SK-N-SH treated with all-trans-retinoic acid at 6 μM for 48 hours (cell line): ENCODE results near the gene DGCR2.

ENCODE experiments used
- ATAC-seq: fragments of 200-7000 bp; cut with Tn5 transposase; 3 replicates; pipeline ENCODE4 v1.9.1; 2020; ENCODE audit warnings: mild to moderate bottlenecking, moderate library complexity
- ARNTL ChIP-seq: fragments of 450-650 bp; formaldehyde crosslinking; IDR thresholded peaks from 2 replicates; pipeline ENCODE4 v1.5.0; 2020; ENCODE audit warnings: low read depth, mild to moderate bottlenecking, moderate library complexity, borderline replicate concordance
- CSDC2 ChIP-seq: fragments of 250-450 bp; sonication (Bioruptor Pico); IDR thresholded peaks from 2 replicates; pipeline ENCODE4 v1.5.0; 2020; ENCODE audit warnings: mild to moderate bottlenecking, moderate library complexity
- ESRRG ChIP-seq: fragments of 250-450 bp; sonication (Bioruptor Pico); IDR thresholded peaks from 2 replicates; pipeline ENCODE4 v1.6.1; 2021; ENCODE audit warnings: mild to moderate bottlenecking
- GLIS3 ChIP-seq: fragments of 250-450 bp; sonication (Bioruptor Pico); IDR thresholded peaks from 2 replicates; pipeline ENCODE4 v1.5.0; 2020; ENCODE audit warnings: mild to moderate bottlenecking, moderate library complexity
- ISL1 ChIP-seq: fragments of 250-450 bp; sonication (Bioruptor Pico); IDR thresholded peaks from 2 replicates; pipeline ENCODE4 v2.1.2; 2022; ENCODE audit warnings: mild to moderate bottlenecking, moderate library complexity
- OSR1 ChIP-seq: fragments of 250-450 bp; sonication (Bioruptor Pico); IDR thresholded peaks from 2 replicates; pipeline ENCODE4 v1.8.0; 2022; ENCODE audit warnings: moderate library complexity, mild to moderate bottlenecking, inconsistent platforms
- PPARA ChIP-seq: fragments of 250-450 bp; sonication (Bioruptor Pico); IDR thresholded peaks from 2 replicates; pipeline ENCODE4 v1.5.0; 2020; ENCODE audit warnings: mild to moderate bottlenecking, borderline replicate concordance
- TCF4 ChIP-seq: fragments of 250-450 bp; sonication (Bioruptor Pico); IDR thresholded peaks from 2 replicates; pipeline ENCODE4 v1.8.0; 2021; ENCODE audit warnings: mild to moderate bottlenecking, moderate library complexity, borderline replicate concordance
- ZC3H10 ChIP-seq: fragments of 250-450 bp; sonication (Bioruptor Pico); IDR thresholded peaks from 2 replicates; pipeline ENCODE4 v1.5.1; 2021; ENCODE audit warnings: mild to moderate bottlenecking, moderate library complexity
- ZFP3 ChIP-seq: fragments of 250-450 bp; sonication (Bioruptor Pico); IDR thresholded peaks from 2 replicates; pipeline ENCODE4 v1.5.0; 2020; ENCODE audit warnings: mild to moderate bottlenecking, moderate library complexity
- ZFP30 ChIP-seq: fragments of 450-650 bp; formaldehyde crosslinking; IDR thresholded peaks from 2 replicates; pipeline ENCODE4 v1.5.0; 2022; ENCODE audit warnings: mild to moderate bottlenecking, moderate library complexity
- ZNF565 ChIP-seq: fragments of 450-650 bp; formaldehyde crosslinking; conservative IDR thresholded peaks from 2 replicates; pipeline ENCODE4 v1.5.0; 2020; ENCODE audit warnings: low read depth, mild to moderate bottlenecking, moderate library complexity
- ZNF70 ChIP-seq: fragments of 450-650 bp; formaldehyde crosslinking; IDR thresholded peaks from 2 replicates; pipeline ENCODE4 v1.5.0; 2020; ENCODE audit warnings: mild to moderate bottlenecking, moderate library complexity
- TF ChIP-seq, protein P1 (sequence below): fragments of 250-450 bp; sonication (Bioruptor Pico); IDR thresholded peaks from 2 replicates; pipeline ENCODE4 v1.5.1; 2020; ENCODE audit warnings: low read depth, mild to moderate bottlenecking, moderate library complexity
- TF ChIP-seq, protein P2 (sequence below): fragments of 250-450 bp; sonication (Bioruptor Pico); IDR thresholded peaks from 2 replicates; pipeline ENCODE4 v1.8.0; 2020; ENCODE audit warnings: mild to moderate bottlenecking, moderate library complexity, borderline replicate concordance
- TF ChIP-seq, protein P3 (sequence below): fragments of 250-450 bp; sonication (Bioruptor Pico); IDR thresholded peaks from 2 replicates; pipeline ENCODE4 v1.5.1; 2021; ENCODE audit warnings: mild to moderate bottlenecking, moderate library complexity

Gene DGCR2

DNA sequence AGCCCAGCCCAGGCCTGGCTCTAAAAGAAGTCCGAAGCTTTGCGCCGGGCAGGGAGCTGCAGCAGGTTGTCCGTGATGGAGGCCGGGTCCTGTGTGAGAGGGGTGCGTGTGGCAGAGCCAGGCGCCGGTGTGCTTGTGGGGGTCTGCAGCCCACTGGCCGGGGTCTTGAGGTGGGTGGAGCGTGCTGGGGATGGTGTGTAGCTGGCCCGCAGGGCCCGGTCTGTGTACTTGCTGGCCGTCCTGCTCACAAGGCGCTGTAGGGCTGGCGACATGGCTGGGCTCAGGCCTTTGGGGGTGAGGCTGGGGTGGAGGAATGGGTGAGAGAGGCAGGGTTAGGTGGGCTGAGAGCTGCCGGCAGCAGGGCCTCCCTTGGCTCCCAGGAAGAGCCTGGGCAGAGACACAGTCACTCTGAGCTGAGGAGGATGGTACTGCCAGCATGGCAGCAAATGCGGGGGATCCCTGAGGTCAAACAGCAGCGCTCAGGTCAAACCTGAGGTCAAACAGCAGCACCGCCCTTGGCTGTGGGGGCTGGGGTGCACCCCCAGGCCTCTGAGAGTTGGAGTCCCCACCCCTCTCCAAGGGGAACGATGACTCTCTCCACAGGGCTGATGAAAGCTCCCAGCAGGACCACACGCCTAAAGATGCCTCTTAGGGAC is 12.1 kb upstream of the DGCR2 start:
- ATAC-seq, result no peak
- TF ChIP-seq GLIS3 (CRISPR knock-in tag), result no peak
- no peak for TF ChIP-seq PPARA (CRISPR knock-in tag)
- no peak for TF ChIP-seq OSR1
- no peak for TF ChIP-seq CSDC2 (CRISPR knock-in tag)
- TF ChIP-seq ZNF565 (CRISPR knock-in tag), result no peak
- no peak for TF ChIP-seq ARNTL (CRISPR knock-in tag)
- no peak for TF ChIP-seq ISL1
- no peak for TF ChIP-seq ZC3H10
- no peak for TF ChIP-seq ZFP30 (CRISPR knock-in tag)
- TF ChIP-seq, protein P1, sequence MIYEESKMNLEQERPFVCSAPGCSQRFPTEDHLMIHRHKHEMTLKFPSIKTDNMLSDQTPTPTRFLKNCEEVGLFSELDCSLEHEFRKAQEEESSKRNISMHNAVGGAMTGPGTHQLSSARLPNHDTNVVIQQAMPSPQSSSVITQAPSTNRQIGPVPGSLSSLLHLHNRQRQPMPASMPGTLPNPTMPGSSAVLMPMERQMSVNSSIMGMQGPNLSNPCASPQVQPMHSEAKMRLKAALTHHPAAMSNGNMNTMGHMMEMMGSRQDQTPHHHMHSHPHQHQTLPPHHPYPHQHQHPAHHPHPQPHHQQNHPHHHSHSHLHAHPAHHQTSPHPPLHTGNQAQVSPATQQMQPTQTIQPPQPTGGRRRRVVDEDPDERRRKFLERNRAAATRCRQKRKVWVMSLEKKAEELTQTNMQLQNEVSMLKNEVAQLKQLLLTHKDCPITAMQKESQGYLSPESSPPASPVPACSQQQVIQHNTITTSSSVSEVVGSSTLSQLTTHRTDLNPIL, result no peak
- TF ChIP-seq, all 23 proteins: peak for 0

DNA sequence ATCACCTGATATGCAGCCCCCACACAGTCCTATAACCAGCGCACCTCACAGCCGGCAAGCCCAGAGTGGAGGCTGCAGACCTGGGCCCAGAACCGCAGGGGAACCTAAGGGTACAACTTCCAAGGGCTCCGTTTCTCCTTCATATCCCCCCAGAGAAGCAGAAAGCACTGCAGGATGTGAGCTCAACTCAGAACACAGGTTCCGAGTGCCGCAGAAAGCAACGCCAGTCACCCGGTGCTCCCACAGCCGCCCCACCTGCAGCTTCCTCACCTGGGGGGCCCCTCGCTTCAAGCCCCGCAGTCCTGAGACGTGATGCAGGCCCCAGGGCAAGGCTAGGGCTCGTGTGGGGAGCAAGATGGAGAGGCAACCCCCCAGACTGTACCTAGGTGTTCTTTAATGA is 11.3 kb upstream of the DGCR2 start:
- TF ChIP-seq, protein P2, sequence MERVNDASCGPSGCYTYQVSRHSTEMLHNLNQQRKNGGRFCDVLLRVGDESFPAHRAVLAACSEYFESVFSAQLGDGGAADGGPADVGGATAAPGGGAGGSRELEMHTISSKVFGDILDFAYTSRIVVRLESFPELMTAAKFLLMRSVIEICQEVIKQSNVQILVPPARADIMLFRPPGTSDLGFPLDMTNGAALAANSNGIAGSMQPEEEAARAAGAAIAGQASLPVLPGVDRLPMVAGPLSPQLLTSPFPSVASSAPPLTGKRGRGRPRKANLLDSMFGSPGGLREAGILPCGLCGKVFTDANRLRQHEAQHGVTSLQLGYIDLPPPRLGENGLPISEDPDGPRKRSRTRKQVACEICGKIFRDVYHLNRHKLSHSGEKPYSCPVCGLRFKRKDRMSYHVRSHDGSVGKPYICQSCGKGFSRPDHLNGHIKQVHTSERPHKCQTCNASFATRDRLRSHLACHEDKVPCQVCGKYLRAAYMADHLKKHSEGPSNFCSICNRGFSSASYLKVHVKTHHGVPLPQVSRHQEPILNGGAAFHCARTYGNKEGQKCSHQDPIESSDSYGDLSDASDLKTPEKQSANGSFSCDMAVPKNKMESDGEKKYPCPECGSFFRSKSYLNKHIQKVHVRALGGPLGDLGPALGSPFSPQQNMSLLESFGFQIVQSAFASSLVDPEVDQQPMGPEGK (CRISPR knock-in tag), result no peak
- no peak for TF ChIP-seq PPARA (CRISPR knock-in tag)
- TF ChIP-seq ZNF70, result no peak
- no peak for TF ChIP-seq ESRRG (CRISPR knock-in tag)
- TF ChIP-seq, all 23 proteins: peak for 0
- ATAC-seq, result no peak

DNA sequence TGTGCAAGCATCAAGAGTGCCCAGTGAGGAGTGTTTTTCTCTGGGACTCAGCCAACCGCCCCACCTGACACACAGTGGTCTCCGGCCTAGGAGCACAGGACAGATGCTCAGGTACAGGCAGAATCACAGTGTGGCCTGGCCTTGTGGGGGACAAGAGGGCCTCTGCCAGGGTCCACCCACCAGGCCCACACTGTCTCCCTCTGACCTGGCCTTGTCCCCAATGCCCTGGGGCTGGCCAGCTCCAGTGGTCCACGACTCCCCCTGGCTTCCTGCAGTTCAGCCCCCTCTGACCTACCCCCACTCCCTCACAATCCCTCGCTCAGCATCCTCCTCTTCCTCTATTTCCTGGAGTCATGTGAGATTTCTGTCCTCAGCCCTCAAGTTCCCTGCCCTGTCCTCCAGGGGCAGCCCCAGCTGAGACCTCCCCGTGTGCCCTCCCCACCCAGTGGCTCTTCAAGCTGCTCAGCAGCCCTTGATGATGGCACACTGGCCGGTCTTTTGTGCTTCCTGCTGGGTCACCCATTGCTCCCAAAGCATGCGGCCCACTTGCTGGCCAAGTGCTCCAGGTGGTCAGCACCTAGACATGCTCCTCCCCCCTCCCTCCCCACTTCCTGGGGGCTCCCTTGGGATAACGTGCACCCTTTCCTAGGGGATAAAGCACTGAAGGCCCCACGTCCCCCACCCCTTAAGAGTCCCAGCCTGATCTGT is 10.6 kb upstream of the DGCR2 start:
- ATAC-seq, result no peak

More for the DNA sequence above, 10.6 kb upstream of the DGCR2 start:
- TF ChIP-seq ZFP3 (CRISPR knock-in tag), result no peak
- TF ChIP-seq ZC3H10, result no peak
- TF ChIP-seq ZNF70, result no peak
- no peak for TF ChIP-seq ISL1
- TF ChIP-seq ZFP30 (CRISPR knock-in tag), result no peak
- TF ChIP-seq ARNTL (CRISPR knock-in tag), result no peak
- TF ChIP-seq CSDC2 (CRISPR knock-in tag), result no peak
- TF ChIP-seq, protein P1, result no peak
- TF ChIP-seq, protein P3, sequence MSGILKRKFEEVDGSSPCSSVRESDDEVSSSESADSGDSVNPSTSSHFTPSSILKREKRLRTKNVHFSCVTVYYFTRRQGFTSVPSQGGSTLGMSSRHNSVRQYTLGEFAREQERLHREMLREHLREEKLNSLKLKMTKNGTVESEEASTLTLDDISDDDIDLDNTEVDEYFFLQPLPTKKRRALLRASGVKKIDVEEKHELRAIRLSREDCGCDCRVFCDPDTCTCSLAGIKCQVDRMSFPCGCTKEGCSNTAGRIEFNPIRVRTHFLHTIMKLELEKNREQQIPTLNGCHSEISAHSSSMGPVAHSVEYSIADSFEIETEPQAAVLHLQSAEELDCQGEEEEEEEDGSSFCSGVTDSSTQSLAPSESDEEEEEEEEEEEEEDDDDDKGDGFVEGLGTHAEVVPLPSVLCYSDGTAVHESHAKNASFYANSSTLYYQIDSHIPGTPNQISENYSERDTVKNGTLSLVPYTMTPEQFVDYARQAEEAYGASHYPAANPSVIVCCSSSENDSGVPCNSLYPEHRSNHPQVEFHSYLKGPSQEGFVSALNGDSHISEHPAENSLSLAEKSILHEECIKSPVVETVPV (CRISPR knock-in tag), result no peak
- TF ChIP-seq TCF4 (CRISPR knock-in tag), result no peak
- TF ChIP-seq GLIS3 (CRISPR knock-in tag), result no peak
- TF ChIP-seq PPARA (CRISPR knock-in tag), result no peak
- TF ChIP-seq, protein P2 (CRISPR knock-in tag), result no peak
